ENCODE data around the gene DSN1. TPM values are rescaled to one million over a fixed set of nuclear protein-coding genes. Genes with fewer than 3 reads are reported as not detected.

Gene DSN1
- total and polyA plus RNA-seq, 8 donors, result 1.3 to 18.9 (median 8.0) TPM

DNA sequence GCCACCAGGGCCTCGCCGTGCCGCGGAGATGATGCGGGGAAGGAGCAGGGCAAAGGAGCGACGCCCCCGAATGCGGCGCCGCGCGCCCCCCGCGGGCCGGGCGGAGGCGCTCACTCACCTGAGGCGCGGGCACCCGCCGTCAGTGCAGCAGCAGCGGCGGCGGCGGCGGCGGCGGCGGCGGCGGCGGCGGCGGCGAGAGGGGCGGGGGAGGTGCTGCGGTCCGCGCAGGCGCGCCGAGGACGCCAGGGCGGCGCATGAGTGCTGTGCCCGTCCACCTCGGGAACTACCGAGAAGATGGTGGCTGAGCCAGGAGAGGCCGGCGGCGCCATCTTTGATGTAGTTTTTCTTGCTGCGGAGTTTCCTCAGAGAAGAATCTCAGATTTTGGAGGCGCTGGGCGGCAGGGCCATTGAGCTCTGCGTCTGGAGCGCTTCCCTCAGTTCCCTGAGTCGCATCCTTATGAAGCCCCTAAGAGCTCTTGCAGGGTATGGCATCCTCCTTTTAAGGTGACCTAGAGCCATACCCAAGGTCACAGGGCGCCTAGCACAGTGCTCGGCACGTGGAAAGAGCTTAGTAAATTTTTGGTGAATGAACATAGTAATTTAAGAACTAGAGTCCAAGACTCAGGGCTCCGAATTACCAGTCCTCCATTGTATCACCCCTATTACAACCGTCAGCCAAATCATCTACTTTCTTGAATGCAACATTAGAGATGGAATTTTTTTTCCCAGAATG, 27.5 kb downstream of the DSN1 start, which contains the start of gene NDRG3:
NDRG3 (minus strand) TSS at position 164 of the 733 bp plus-strand sequence. CDS start 24,355 bp downstream, outside the sequence.
- peak; percentile 96 to 98 for DNase-seq
- H3K4me1 ChIP-seq, result peaks cover 10 to 23% (median 16%) of the 10 kb centered on the region in 4 donors

DNA sequence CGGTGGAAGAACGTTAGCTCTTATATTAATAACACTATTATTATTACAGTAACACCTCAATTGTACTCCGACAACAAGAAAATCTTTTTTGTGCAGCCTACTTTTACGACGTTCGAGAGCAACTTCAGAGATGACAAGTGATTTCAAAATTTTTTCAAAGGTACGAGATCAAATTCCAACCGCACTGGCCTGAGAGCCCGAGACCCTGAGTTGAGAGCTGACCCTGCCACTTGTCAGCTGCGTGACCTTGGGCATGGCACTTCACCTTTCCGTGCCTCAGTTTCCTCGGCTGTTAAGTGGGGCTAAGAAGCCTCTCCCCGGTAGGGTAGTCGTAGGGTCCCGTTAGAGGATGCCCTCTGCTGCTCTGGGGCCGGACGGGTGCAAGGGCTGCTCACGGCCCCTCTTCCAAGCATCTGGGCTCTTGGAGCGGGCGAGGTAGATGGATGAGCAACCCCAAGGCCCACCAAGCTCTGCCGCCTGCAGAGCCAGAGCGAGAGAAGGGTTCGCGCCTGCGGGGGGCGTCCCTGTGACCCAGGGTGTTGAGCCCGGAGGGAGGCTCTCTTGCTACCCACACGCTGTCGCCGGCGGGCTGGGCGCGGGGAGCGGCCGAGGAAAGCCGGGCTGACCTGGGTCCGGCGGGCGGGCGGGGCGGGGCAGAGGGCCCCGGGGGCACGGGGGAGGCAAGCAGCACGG, 28.2 kb downstream of the DSN1 start:
- TF ChIP-seq, protein P1, sequence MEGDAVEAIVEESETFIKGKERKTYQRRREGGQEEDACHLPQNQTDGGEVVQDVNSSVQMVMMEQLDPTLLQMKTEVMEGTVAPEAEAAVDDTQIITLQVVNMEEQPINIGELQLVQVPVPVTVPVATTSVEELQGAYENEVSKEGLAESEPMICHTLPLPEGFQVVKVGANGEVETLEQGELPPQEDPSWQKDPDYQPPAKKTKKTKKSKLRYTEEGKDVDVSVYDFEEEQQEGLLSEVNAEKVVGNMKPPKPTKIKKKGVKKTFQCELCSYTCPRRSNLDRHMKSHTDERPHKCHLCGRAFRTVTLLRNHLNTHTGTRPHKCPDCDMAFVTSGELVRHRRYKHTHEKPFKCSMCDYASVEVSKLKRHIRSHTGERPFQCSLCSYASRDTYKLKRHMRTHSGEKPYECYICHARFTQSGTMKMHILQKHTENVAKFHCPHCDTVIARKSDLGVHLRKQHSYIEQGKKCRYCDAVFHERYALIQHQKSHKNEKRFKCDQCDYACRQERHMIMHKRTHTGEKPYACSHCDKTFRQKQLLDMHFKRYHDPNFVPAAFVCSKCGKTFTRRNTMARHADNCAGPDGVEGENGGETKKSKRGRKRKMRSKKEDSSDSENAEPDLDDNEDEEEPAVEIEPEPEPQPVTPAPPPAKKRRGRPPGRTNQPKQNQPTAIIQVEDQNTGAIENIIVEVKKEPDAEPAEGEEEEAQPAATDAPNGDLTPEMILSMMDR (IDR thresholded peaks at IDR 0.05), result no peak
- TF ChIP-seq EP300 (IDR thresholded peaks at IDR 0.05) (no peak), POLR2AphosphoS5 (IDR thresholded peaks at IDR 0.05) (no peak), POLR2A (IDR thresholded peaks at IDR 0.05) (no peak)
- intact Hi-C loops (cut with DNase I; ENCODE audit: low total_unique reads), result no loop called here
- 3 to 13% (median 5%) methylated on average over 15 to 44 of the region's 44 CpGs for WGBS, 5 donors
- no peaks in the 10 kb centered on the region for H3K36me3 ChIP-seq
- H3K27me3 ChIP-seq, result no peaks in the 10 kb centered on the region
- H3K27ac ChIP-seq, result peak overlapping the region; percentile 21 to 86 (median 65)
- H3K4me1 ChIP-seq, result peaks cover 10 to 23% (median 16%) of the 10 kb centered on the region in 4 donors
- peak in 1 of 2 donors; percentile 26 for DNase-seq
- H3K4me3 ChIP-seq, result peak overlapping the region; percentile 92 to 99 (median 93)
- no peaks in the 10 kb centered on the region for H3K9me3 ChIP-seq

More for the DNA sequence above, 27.5 kb downstream of the DSN1 start, which contains the start of gene NDRG3:
- Histone ChIP-seq H3K4me3 (peak within 1 kb of the TSS; percentile 92 to 99 (median 93)), H3K27ac (peak within 1 kb of the TSS; percentile 54 to 86 (median 73)), H3K9me3 (no peaks in the 10 kb centered on the region), H3K27me3 (no peaks in the 10 kb centered on the region), H3K36me3 (peaks cover 0 to 3% (median 0%) of the 10 kb centered on the region in 4 donors)
- WGBS, 5 donors, result 3 to 10% (median 4%) methylated on average over 11 to 62 of the region's 63 CpGs
- intact Hi-C loops (cut with DNase I; ENCODE audit: low total_unique reads), result no loop called here
- no peak for TF ChIP-seq POLR2A (IDR thresholded peaks at IDR 0.05)
- peak in 1 of 3 donors; percentile 74 for TF ChIP-seq POLR2AphosphoS5 (IDR thresholded peaks at IDR 0.05)
- TF ChIP-seq, protein P1 (IDR thresholded peaks at IDR 0.05), result peak in 1 of 7 experiments; percentile 34

DNA sequence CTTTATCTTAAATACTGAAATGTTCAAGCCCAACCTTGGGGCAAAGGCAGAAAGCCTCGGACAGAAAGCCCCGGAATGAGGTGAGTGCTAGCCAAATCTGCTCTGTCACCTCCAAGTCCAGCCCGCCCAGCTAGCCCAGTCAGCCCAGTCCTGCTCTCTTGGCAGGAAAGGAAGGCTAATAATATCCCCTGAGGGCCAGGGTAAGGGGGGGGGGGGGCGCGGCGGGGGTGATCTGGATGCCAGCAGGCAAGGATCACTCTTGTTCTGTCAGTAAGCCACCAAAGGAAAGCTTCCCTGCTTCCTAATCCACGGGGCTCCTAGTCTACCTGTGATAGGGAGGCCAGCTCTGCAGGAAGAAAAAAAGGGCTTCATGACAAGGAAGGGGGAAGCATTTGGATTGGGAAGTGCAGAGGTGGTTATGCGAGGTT, 28.8 kb downstream of the DSN1 start:
- Histone ChIP-seq H3K27ac (peak overlapping the region in 4 of 5 donors; percentile 2 to 86 (median 66)), H3K27me3 (no peaks in the 10 kb centered on the region), H3K4me3 (peak overlapping the region; percentile 92 to 99 (median 93)), H3K4me1 (peaks cover 10 to 23% (median 16%) of the 10 kb centered on the region in 4 donors), H3K36me3 (no peaks in the 10 kb centered on the region), H3K9me3 (no peaks in the 10 kb centered on the region)
- TF ChIP-seq EP300 (IDR thresholded peaks at IDR 0.05) (no peak), POLR2A (IDR thresholded peaks at IDR 0.05) (no peak), POLR2AphosphoS5 (IDR thresholded peaks at IDR 0.05) (no peak)
- TF ChIP-seq, protein P1 (IDR thresholded peaks at IDR 0.05), result no peak
- intact Hi-C loops (cut with DNase I; ENCODE audit: low total_unique reads), result no loop called here
- DNase-seq, result peak; percentile 16 to 48
- WGBS, 5 donors, result 5 to 21% (median 14%) methylated on average over 7 to 8 of the region's 8 CpGs

DNA sequence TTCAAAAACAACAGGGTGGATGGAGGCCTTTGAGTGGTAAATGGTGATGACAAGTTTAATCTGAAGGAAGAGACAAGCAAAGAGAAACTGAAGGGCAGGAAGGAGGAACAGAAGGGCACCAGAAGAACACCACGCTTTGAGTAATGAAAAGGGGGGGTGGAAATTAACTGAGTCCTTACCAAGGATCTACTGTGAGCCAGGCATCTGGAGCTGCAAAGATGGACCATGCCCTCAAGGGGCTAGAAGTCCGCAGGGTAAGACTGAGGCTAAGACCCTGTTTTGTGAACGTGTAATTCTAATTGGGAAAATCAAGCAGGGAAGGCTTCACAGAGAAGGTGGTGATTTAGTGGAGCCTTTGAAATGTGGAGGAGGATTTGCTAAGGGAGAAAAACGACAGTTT, 29.3 kb downstream of the DSN1 start:
- H3K4me3 ChIP-seq, result peak overlapping the region in 1 of 4 donors; percentile 92
- WGBS, 5 donors, result 70 to 87% (median 81%) methylated on average over 4 of the region's 4 CpGs
- peak overlapping the region in 2 of 5 donors; percentile 2 to 48 for H3K27ac ChIP-seq
- intact Hi-C loops (cut with DNase I; ENCODE audit: low total_unique reads), result no loop called here
- no peak for DNase-seq
- H3K9me3 ChIP-seq, result no peaks in the 10 kb centered on the region
- no peak for TF ChIP-seq POLR2A (IDR thresholded peaks at IDR 0.05)
- TF ChIP-seq, protein P1 (IDR thresholded peaks at IDR 0.05), result no peak
- TF ChIP-seq EP300 (IDR thresholded peaks at IDR 0.05), result no peak
- no peaks in the 10 kb centered on the region for H3K27me3 ChIP-seq
- peaks cover 10 to 23% (median 16%) of the 10 kb centered on the region in 4 donors for H3K4me1 ChIP-seq
- no peaks in the 10 kb centered on the region for H3K36me3 ChIP-seq

All from stomach (tissue), 9 donors.